Panc1 (cell line): ENCODE data around the gene WWOX.

ENCODE experiments used
- CTCF ChIP-seq: fragments of 450-650 bp; IDR thresholded peaks from 2 replicates; pipeline ENCODE4 v1.5.1; 2017; ENCODE audit warnings: mild to moderate bottlenecking
- POLR2AphosphoS5 ChIP-seq: IDR thresholded peaks from 2 replicates; pipeline ENCODE4 v1.6.1; 2012; ENCODE audit warnings: mild to moderate bottlenecking, low read depth, low read length, moderate library complexity
- REST ChIP-seq, 2 experiments: IDR thresholded peaks; 2 replicates each; pipeline ENCODE4 v1.6.1; 2011 to 2012; ENCODE audit warnings: low read depth in 2 of 2, control low read depth in 1 of 2, low read length in 1 of 2, mild to moderate bottlenecking in 1 of 2, moderate library complexity in 1 of 2; ENCODE audit not compliant: insufficient read depth in 1 of 2
- SIN3A ChIP-seq: IDR thresholded peaks from 2 replicates; pipeline ENCODE4 v1.6.1; 2012; ENCODE audit warnings: low read depth, mild to moderate bottlenecking, low read length, moderate library complexity, borderline replicate concordance; ENCODE audit not compliant: insufficient read depth
- TCF7L2 ChIP-seq: IDR thresholded peaks from 2 replicates; pipeline ENCODE4 v1.6.1; 2011; ENCODE audit warnings: mild to moderate bottlenecking, low read depth, low read length, inconsistent platforms

- TF ChIP-seq CTCF, result no peak
- TF ChIP-seq REST (IDR thresholded peaks at IDR 0.05; ENCODE audit: insufficient read depth in 1 of 2, low read depth in 2 of 2, low read length in 1 of 2), result no peak
- TF ChIP-seq TCF7L2, result no peak
- TF ChIP-seq POLR2AphosphoS5, result no peak
- no peak for TF ChIP-seq SIN3A
These were observed 908.8 kb downstream of the WWOX start for GRCh38 chr16:79008036-79008868.
